ENCODE measurements around the gene CYP4F22. TPM values are rescaled to one million over a fixed set of nuclear protein-coding genes. Genes with fewer than 3 reads are reported as not detected.
"Not testable (repeated sequence)": the region's sequence is repeated elsewhere in the genome, so short reads cannot be mapped to it uniquely, and the experiment has no call there.

CYP4F22 gene
- total RNA-seq, 2 donors from 2014 or later: 0.19 to 0.22 TPM

GRCh38 chr19:15466851-15467733 is 41.2 kb upstream of the CYP4F22 start:
- Histone ChIP-seq H3K27ac (peak overlapping the region; percentile 40), H3K9me3 (no peaks in the 10 kb centered on the region), H3K4me3 (no peak overlapping the region), H3K27me3 (peaks cover 9% of the 10 kb centered on the region), H3K9ac (ENCODE audit: low read depth in 2 of 2, low read length in 2 of 2) (no peak overlapping the region), H3K4me1 (no peaks in the 10 kb centered on the region), H3K36me3 (no peaks in the 10 kb centered on the region)
- intact Hi-C loops (cut with DNase I): no loop called here
- TF ChIP-seq CTCF (IDR thresholded peaks at IDR 0.05): no peak
- DNase-seq: no peak

GRCh38 chr19:15467734-15468214 is 40.6 kb upstream of the CYP4F22 start:
- H3K27me3 ChIP-seq: peaks cover 9% of the 10 kb centered on the region
- TF ChIP-seq CTCF (IDR thresholded peaks at IDR 0.05): no peak
- H3K36me3 ChIP-seq: no peaks in the 10 kb centered on the region
- H3K4me3 ChIP-seq: no peak overlapping the region
- H3K4me1 ChIP-seq: no peaks in the 10 kb centered on the region
- intact Hi-C loops (cut with DNase I): no loop called here
- no peak overlapping the region for H3K27ac ChIP-seq
- no peak for DNase-seq
- no peaks in the 10 kb centered on the region for H3K9me3 ChIP-seq
- no peak overlapping the region for H3K9ac ChIP-seq (ENCODE audit: low read depth in 2 of 2, low read length in 2 of 2)

GRCh38 chr19:15468675-15469512 is 39.4 kb upstream of the CYP4F22 start:
- Histone ChIP-seq H3K4me3 (no peak overlapping the region), H3K4me1 (no peaks in the 10 kb centered on the region), H3K27ac (no peak overlapping the region), H3K9me3 (no peaks in the 10 kb centered on the region), H3K9ac (ENCODE audit: low read depth in 2 of 2, low read length in 2 of 2) (peak overlapping the region in 1 of 2 donors; percentile 16), H3K27me3 (peaks cover 9% of the 10 kb centered on the region), H3K36me3 (no peaks in the 10 kb centered on the region)
- no peak for TF ChIP-seq CTCF (IDR thresholded peaks at IDR 0.05)
- DNase-seq: no peak
- intact Hi-C loops (cut with DNase I): no loop called here

- no peak for DNase-seq
- no peaks in the 10 kb centered on the region for H3K36me3 ChIP-seq
- peak overlapping the region in 1 of 2 donors; percentile 16 for H3K9ac ChIP-seq (ENCODE audit: low read depth in 2 of 2, low read length in 2 of 2)
- intact Hi-C loops (cut with DNase I): no loop called here
- H3K27me3 ChIP-seq: peaks cover 9% of the 10 kb centered on the region
- no peaks in the 10 kb centered on the region for H3K9me3 ChIP-seq
- H3K4me1 ChIP-seq: no peaks in the 10 kb centered on the region
- H3K4me3 ChIP-seq: peak overlapping the region; percentile 26
- H3K27ac ChIP-seq: no peak overlapping the region
- TF ChIP-seq CTCF (IDR thresholded peaks at IDR 0.05): no peak
These were observed 38.6 kb upstream of the CYP4F22 start for GRCh38 chr19:15469513-15470297.

- Histone ChIP-seq H3K4me1 (no peaks in the 10 kb centered on the region), H3K27me3 (peaks cover 9% of the 10 kb centered on the region), H3K4me3 (no peak overlapping the region), H3K36me3 (no peaks in the 10 kb centered on the region), H3K27ac (no peak overlapping the region), H3K9ac (ENCODE audit: low read depth in 2 of 2, low read length in 2 of 2) (no peak overlapping the region), H3K9me3 (no peaks in the 10 kb centered on the region)
- TF ChIP-seq CTCF (IDR thresholded peaks at IDR 0.05): no peak
- DNase-seq: no peak
- intact Hi-C loops (cut with DNase I): no loop called here
These were observed 36.7 kb upstream of the CYP4F22 start for GRCh38 chr19:15471639-15472101.

- H3K27me3 ChIP-seq; H3K9me3 ChIP-seq; intact Hi-C loops (cut with DNase I); H3K4me1 ChIP-seq; DNase-seq; H3K36me3 ChIP-seq; H3K9ac ChIP-seq (ENCODE audit: low read depth in 2 of 2, low read length in 2 of 2); H3K27ac ChIP-seq; H3K4me3 ChIP-seq: not testable (repeated sequence)
These were observed 34.5 kb upstream of the CYP4F22 start for GRCh38 chr19:15473821-15474220.

All from colonic mucosa (tissue), 4 donors.